ENCODE data around the gene ACOT13. TPM values are rescaled to one million over a fixed set of nuclear protein-coding genes. Genes with fewer than 3 reads are reported as not detected.

The ACOT13 gene
- total and polyA plus RNA-seq, 2 of the 8 experiments (the other 6 are each of a cell fraction or from before 2014, with no cell fraction given): 27.6 to 40.6 TPM

- FAIRE-seq (no peak), DNase-seq (ENCODE audit: low read depth in 1 of 2, low spot score in 2 of 2) (no peak)
- peaks cover 2 to 7% (median 2%) of the 10 kb centered on the region in 4 experiments; a peak in 4 of 7 replicates for H3K4me1 ChIP-seq (replicated peaks in 1 of 4; ENCODE audit: control insufficient read depth in 3 of 4, insufficient read depth in 4 of 4, low read length in 3 of 4)
- WGBS, 2 experiments (ENCODE audit: extremely low coverage in 1 of 2, insufficient coverage in 1 of 2, insufficient read length in 1 of 2, insufficient replicate concordance in 2 of 2, low coverage in 1 of 2, low lambda C conversion rate in 2 of 2, missing lambda C conversion rate in 1 of 2): 94% methylated on average over 10 of the region's 10 CpGs; no CpG with 5 or more reads in 1 of the 2 experiments
- no peaks in the 10 kb centered on the region for H3K27me3 ChIP-seq (replicated peaks in 1 of 4; ENCODE audit: control insufficient read depth in 3 of 4, extremely low read depth in 1 of 4, insufficient read depth in 3 of 4, low read length in 3 of 4)
- H3K56ac ChIP-seq (replicated peaks; ENCODE audit: insufficient read length, low read depth, low read length): no peak overlapping the region
- CTCF ChIA-PET (ENCODE audit: partially characterized antibody): interaction anchor here (1.3 kb wide), 1 partner anchor 81 kb away, joined by 3 read pairs; no protein-coding TSS in a partner anchor
- TF ChIP-seq SP1 (IDR thresholded peaks at IDR 0.05; ENCODE audit: low read depth, low read length): no peak
- TF ChIP-seq SIRT6 (IDR thresholded peaks at IDR 0.05; ENCODE audit: low read length): no peak
- no peak overlapping the region for H3K23ac ChIP-seq (ENCODE audit: insufficient read length)
- H2AK5ac ChIP-seq (ENCODE audit: low read depth, low read length): no peak overlapping the region
- H3K9me3 ChIP-seq (ENCODE audit: insufficient read depth in 2 of 2, low read depth in 1 of 2, low read length in 1 of 2): no peaks in the 10 kb centered on the region
- H3K18ac ChIP-seq (ENCODE audit: extremely low read depth, low read length): no peak overlapping the region
- H3K9ac ChIP-seq (replicated peaks in 1 of 4; ENCODE audit: extremely low read depth in 1 of 4, low read depth in 3 of 4, low read length in 3 of 4): no peak overlapping the region
- no peak overlapping the region for H2BK5ac ChIP-seq (ENCODE audit: low read depth, low read length)
- no peak overlapping the region for H3K4me2 ChIP-seq (ENCODE audit: insufficient read depth in 1 of 2, low read depth in 2 of 2, low read length in 2 of 2)
- no peak overlapping the region for H3K4ac ChIP-seq (replicated peaks; ENCODE audit: insufficient read length, low read depth, low read length)
- peaks cover 0 to 68% of the 10 kb centered on the region in 2 experiments; a peak in 3 of 4 replicates for H3K79me2 ChIP-seq (ENCODE audit: control insufficient read depth in 1 of 2, insufficient read depth in 2 of 2, low read length in 2 of 2)
- no peak overlapping the region for H2BK15ac ChIP-seq (ENCODE audit: low read length)
- no peak overlapping the region for H3K4me3 ChIP-seq (ENCODE audit: extremely low read depth in 1 of 4, insufficient read depth in 2 of 4, low read depth in 3 of 4, low read length in 4 of 4)
- POLR2A ChIA-PET (ENCODE audit: partially characterized antibody): interaction anchor here (0.6 to 1.2 kb wide), 4 partner anchors 9 to 63 kb away, joined by 3 read pairs; no protein-coding TSS in a partner anchor
- no peak overlapping the region for H4K8ac ChIP-seq (ENCODE audit: extremely low read depth, insufficient read depth, low read length)
- H3K79me1 ChIP-seq (ENCODE audit: low read depth, low read length): peaks cover 7% of the 10 kb centered on the region
- H3K36me3 ChIP-seq (ENCODE audit: control insufficient read depth in 2 of 4, insufficient read depth in 4 of 4, low read length in 3 of 4): peaks cover 5 to 24% (median 12%) of the 10 kb centered on the region in 4 experiments; a peak in 7 of 8 replicates
- H2BK20ac ChIP-seq (ENCODE audit: low read length): no peak overlapping the region
- no peak overlapping the region for H2BK12ac ChIP-seq (ENCODE audit: low read depth, low read length)
- peaks cover 10% of the 10 kb centered on the region for H3K23me2 ChIP-seq (ENCODE audit: low read depth, low read length)
- no peak overlapping the region for H2AFZ ChIP-seq (ENCODE audit: low read length)
- peaks cover 0 to 3% of the 10 kb centered on the region in 2 experiments for H4K20me1 ChIP-seq (replicated peaks in 1 of 2; ENCODE audit: control insufficient read depth in 1 of 2, insufficient read depth in 2 of 2, low read length in 2 of 2)
- H2BK120ac ChIP-seq (replicated peaks; ENCODE audit: low read depth, low read length): no peak overlapping the region
- H3K14ac ChIP-seq (ENCODE audit: insufficient read length): no peak overlapping the region
- H4K91ac ChIP-seq (replicated peaks; ENCODE audit: insufficient read length, low read length): no peak overlapping the region
- no peak overlapping the region for H3K27ac ChIP-seq (ENCODE audit: low read depth, low read length)
- no peak overlapping the region for H4K5ac ChIP-seq (ENCODE audit: insufficient read length, low read depth, low read length)
Observed at GRCh38 chr6:24662236-24662635, 4.6 kb upstream of the ACOT13 start.
